H9 (cell line): Measurements from ENCODE around the gene SNCA. TPM values are rescaled to one million over a fixed set of nuclear protein-coding genes. Genes with fewer than 3 reads are reported as not detected.

Experiments used
- DNase-seq: peaks from one replicate; pipeline ENCODE4 v3.0.0-alpha.2; 2017
- H2AFZ ChIP-seq: one replicate; pipeline ENCODE4 v1.6.1; 2013; ENCODE audit warnings: mild to moderate bottlenecking, low read length, control low read depth, moderate library complexity
- H2AK5ac ChIP-seq: 2 replicates; pipeline ENCODE4 v1.6.1; 2013; ENCODE audit warnings: low read length, control low read depth, mixed read lengths; ENCODE audit not compliant: insufficient read length
- H2BK120ac ChIP-seq: one replicate; pipeline ENCODE4 v1.6.1; 2013; ENCODE audit warnings: low read depth, mild to moderate bottlenecking, low read length, control low read depth, inconsistent platforms; ENCODE audit not compliant: poor library complexity, severe bottlenecking
- H2BK12ac ChIP-seq: 2 replicates; pipeline ENCODE4 v1.6.1; 2013; ENCODE audit warnings: low read length, control low read depth, mixed read lengths, low read depth; ENCODE audit not compliant: insufficient read length
- H2BK15ac ChIP-seq: 2 replicates; pipeline ENCODE4 v1.6.1; 2013; ENCODE audit warnings: low read depth, low read length, control low read depth
- H2BK20ac ChIP-seq: one replicate; pipeline ENCODE4 v1.6.1; 2013; ENCODE audit warnings: low read depth, mild to moderate bottlenecking, low read length, control low read depth, inconsistent platforms; ENCODE audit not compliant: poor library complexity, severe bottlenecking
- H2BK5ac ChIP-seq: 2 replicates; pipeline ENCODE4 v1.6.1; 2013; ENCODE audit warnings: low read length, control low read depth, mixed read lengths; ENCODE audit not compliant: insufficient read length
- H3K14ac ChIP-seq: 2 replicates; pipeline ENCODE4 v1.6.1; 2013; ENCODE audit warnings: low read length, control low read depth; ENCODE audit not compliant: insufficient read depth
- H3K18ac ChIP-seq: 2 replicates; pipeline ENCODE4 v1.6.1; 2013; ENCODE audit warnings: low read depth, mild to moderate bottlenecking, mixed read lengths, low read length, control low read depth; ENCODE audit not compliant: insufficient read length
- H3K23ac ChIP-seq: 2 replicates; pipeline ENCODE4 v1.6.1; 2013; ENCODE audit warnings: low read length, control low read depth, mixed read lengths, low read depth; ENCODE audit not compliant: insufficient read length
- H3K23me2 ChIP-seq: 2 replicates; pipeline ENCODE4 v1.6.1; 2013; ENCODE audit warnings: low read depth, mild to moderate bottlenecking, mixed read lengths, low read length, control low read depth; ENCODE audit not compliant: insufficient read length, poor library complexity, severe bottlenecking
- H3K27ac ChIP-seq: 2 replicates; pipeline ENCODE4 v1.5.1; 2013; ENCODE audit warnings: low read length, control low read depth, mixed read lengths, low read depth; ENCODE audit not compliant: insufficient read length
- H3K27me3 ChIP-seq: 2 replicates; pipeline ENCODE4 v1.6.1; 2013; ENCODE audit warnings: low read length, control low read depth, inconsistent platforms; ENCODE audit not compliant: insufficient read depth
- H3K4ac ChIP-seq: 2 replicates; pipeline ENCODE4 v1.6.1; 2013; ENCODE audit warnings: low read depth, mild to moderate bottlenecking, control low read depth, inconsistent platforms, low read length, moderate library complexity
- H3K4me1 ChIP-seq: 2 replicates; pipeline ENCODE4 v1.6.1; 2013; ENCODE audit warnings: low read length, control low read depth, inconsistent platforms; ENCODE audit not compliant: insufficient read depth
- H3K4me2 ChIP-seq: 2 replicates; pipeline ENCODE4 v1.6.1; 2013; ENCODE audit warnings: low read length, control low read depth, mixed read lengths; ENCODE audit not compliant: insufficient read length, insufficient read depth
- H3K56ac ChIP-seq: 2 replicates; pipeline ENCODE4 v1.6.1; 2013; ENCODE audit warnings: low read depth, mild to moderate bottlenecking, mixed read lengths, low read length, control low read depth; ENCODE audit not compliant: insufficient read length
- H3K79me1 ChIP-seq: 2 replicates; pipeline ENCODE4 v1.6.1; 2013; ENCODE audit warnings: low read depth, mild to moderate bottlenecking, moderate library complexity, low read length, control low read depth, inconsistent platforms; ENCODE audit not compliant: insufficient read depth, poor library complexity, severe bottlenecking
- H3K79me2 ChIP-seq: 2 replicates; pipeline ENCODE4 v1.6.1; 2013; ENCODE audit warnings: low read length, control low read depth, inconsistent platforms; ENCODE audit not compliant: insufficient read depth
- H3K9ac ChIP-seq: 2 replicates; pipeline ENCODE4 v1.6.1; 2013; ENCODE audit warnings: low read length, control low read depth, mixed read lengths; ENCODE audit not compliant: insufficient read length; ENCODE audit errors: extremely low read depth
- H3K9me3 ChIP-seq: one replicate; pipeline ENCODE4 v1.6.1; 2013; ENCODE audit warnings: low read depth, low read length, inconsistent platforms; ENCODE audit not compliant: control insufficient read depth
- H3T11ph ChIP-seq: one replicate; pipeline ENCODE4 v1.6.1; 2013; ENCODE audit warnings: mild to moderate bottlenecking, low read length, control low read depth, inconsistent platforms
- H4K20me1 ChIP-seq: one replicate; pipeline ENCODE4 v1.6.1; 2013; ENCODE audit not compliant: control insufficient read depth, insufficient read length, insufficient read depth
- H4K5ac ChIP-seq: 2 replicates; pipeline ENCODE4 v1.6.1; 2013; ENCODE audit warnings: low read depth, mild to moderate bottlenecking, mixed read lengths, low read length, control low read depth; ENCODE audit not compliant: insufficient read length
- H4K8ac ChIP-seq: replicated peaks from 2 replicates; pipeline ENCODE4 v1.6.1; 2013; ENCODE audit warnings: low read length, control low read depth, mixed read lengths, low read depth; ENCODE audit not compliant: insufficient read length
- H4K91ac ChIP-seq: 2 replicates; pipeline ENCODE4 v1.6.1; 2013; ENCODE audit warnings: low read depth, mild to moderate bottlenecking, moderate library complexity, mixed read lengths, low read length, control low read depth; ENCODE audit not compliant: insufficient read length
- H3K27ac Mint-ChIP-seq, 3 experiments: 2 replicates in 2 of 3; 3 replicates in 1 of 3; pipeline ENCODE4 v1.8.0; 2020 to 2021; ENCODE audit warnings: mixed read lengths in 3 of 3, mild to moderate bottlenecking in 1 of 3, moderate library complexity in 1 of 3
- H3K27me3 Mint-ChIP-seq: 2 replicates; pipeline ENCODE4 v1.8.0; 2021; ENCODE audit warnings: low read depth, mild to moderate bottlenecking, moderate library complexity, mixed read lengths
- H3K36me3 Mint-ChIP-seq, 3 experiments: 2 replicates in 2 of 3; 3 replicates in 1 of 3; pipeline ENCODE4 v1.8.0; 2020 to 2021; ENCODE audit warnings: low read depth in 3 of 3, mixed read lengths in 3 of 3; ENCODE audit not compliant: insufficient read depth in 1 of 3
- H3K4me1 Mint-ChIP-seq, 2 experiments: 2 replicates each; pipeline ENCODE4 v1.8.0; 2020; ENCODE audit warnings: mixed read lengths in 2 of 2
- H3K4me3 Mint-ChIP-seq, 2 experiments: 2 replicates in 1 of 2; 3 replicates in 1 of 2; pipeline ENCODE4 v1.8.0; 2020 to 2021; ENCODE audit warnings: mild to moderate bottlenecking in 2 of 2, mixed read lengths in 2 of 2, moderate library complexity in 1 of 2
- H3K9me3 Mint-ChIP-seq, 2 experiments: 2 replicates in 1 of 2; 3 replicates in 1 of 2; pipeline ENCODE4 v1.8.0; 2020; ENCODE audit warnings: mild to moderate bottlenecking in 2 of 2, mixed read lengths in 2 of 2, moderate library complexity in 1 of 2
- WGBS: extraction: QIAGEN DNeasy Blood & Tissue Kit; methylation state at CpG from one replicate; pipeline ENCODE4 v1.1.7; 2013; ENCODE audit warnings: missing lambda C conversion rate, low lambda C conversion rate, mixed read lengths; ENCODE audit not compliant: insufficient read length; ENCODE audit errors: extremely low coverage; 5-methylcytosine and 5-hydroxymethylcytosine counted together
- total RNA-seq: library from RNA; stranded (reverse); gene quantifications from 2 replicates; pipeline ENCODE4 v1.2.1, GENCODE V29; 2021
- TF ChIP-seq, protein P1 (sequence below): fragments of 200-600 bp; sonication (generic); conservative IDR thresholded peaks from 3 replicates; pipeline ENCODE4 v1.8.0; 2021; ENCODE audit warnings: antibody characterized with exemption, mild to moderate bottlenecking

SNCA gene
- total RNA-seq, 1 experiment from 2014 or later: 8.5 TPM

- Histone ChIP-seq H3K23me2 (no peaks in the 10 kb centered on the region), H3K14ac (no peak overlapping the region), H2AK5ac (no peak overlapping the region), H4K20me1 (no peaks in the 10 kb centered on the region), H3K56ac (no peak overlapping the region), H2BK120ac (no peak overlapping the region), H3K79me2 (no peaks in the 10 kb centered on the region), H3K23ac (no peak overlapping the region), H3T11ph (no peak overlapping the region), H2BK15ac (no peak overlapping the region), H2AFZ (no peak overlapping the region), H3K4me2 (no peak overlapping the region), H4K5ac (no peak overlapping the region), H3K9ac (no peak overlapping the region), H2BK5ac (no peak overlapping the region), H3K4me1 (no peaks in the 10 kb centered on the region), H3K9me3 (no peaks in the 10 kb centered on the region), H3K18ac (no peak overlapping the region), H3K4ac (no peak overlapping the region), H2BK20ac (no peak overlapping the region), H4K8ac (no peak overlapping the region), H2BK12ac (no peak overlapping the region), H4K91ac (no peak overlapping the region), H3K79me1 (no peaks in the 10 kb centered on the region), H3K27me3 (no peaks in the 10 kb centered on the region), H3K27ac (no peak overlapping the region)
- Mint-ChIP-seq H3K36me3 (no peaks in the 10 kb centered on the region), H3K4me3 (no peak overlapping the region), H3K27me3 (no peaks in the 10 kb centered on the region), H3K4me1 (no peaks in the 10 kb centered on the region), H3K9me3 (no peaks in the 10 kb centered on the region), H3K27ac (no peak overlapping the region)
- no CpG with 5 or more reads among the region's 1 CpG for WGBS
- TF ChIP-seq, protein P1, sequence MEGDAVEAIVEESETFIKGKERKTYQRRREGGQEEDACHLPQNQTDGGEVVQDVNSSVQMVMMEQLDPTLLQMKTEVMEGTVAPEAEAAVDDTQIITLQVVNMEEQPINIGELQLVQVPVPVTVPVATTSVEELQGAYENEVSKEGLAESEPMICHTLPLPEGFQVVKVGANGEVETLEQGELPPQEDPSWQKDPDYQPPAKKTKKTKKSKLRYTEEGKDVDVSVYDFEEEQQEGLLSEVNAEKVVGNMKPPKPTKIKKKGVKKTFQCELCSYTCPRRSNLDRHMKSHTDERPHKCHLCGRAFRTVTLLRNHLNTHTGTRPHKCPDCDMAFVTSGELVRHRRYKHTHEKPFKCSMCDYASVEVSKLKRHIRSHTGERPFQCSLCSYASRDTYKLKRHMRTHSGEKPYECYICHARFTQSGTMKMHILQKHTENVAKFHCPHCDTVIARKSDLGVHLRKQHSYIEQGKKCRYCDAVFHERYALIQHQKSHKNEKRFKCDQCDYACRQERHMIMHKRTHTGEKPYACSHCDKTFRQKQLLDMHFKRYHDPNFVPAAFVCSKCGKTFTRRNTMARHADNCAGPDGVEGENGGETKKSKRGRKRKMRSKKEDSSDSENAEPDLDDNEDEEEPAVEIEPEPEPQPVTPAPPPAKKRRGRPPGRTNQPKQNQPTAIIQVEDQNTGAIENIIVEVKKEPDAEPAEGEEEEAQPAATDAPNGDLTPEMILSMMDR: no peak
- no peak for DNase-seq
Observed at GRCh38 chr4:89878611-89879010, 41.6 kb upstream of the SNCA start.
